ENCODE results near the gene SSBP4. TPM values are rescaled to one million over a fixed set of nuclear protein-coding genes. Genes with fewer than 3 reads are reported as not detected.

SSBP4 gene
- total and polyA plus RNA-seq, 2 of the 8 experiments (the other 6 are each of a cell fraction or from before 2014, with no cell fraction given) = 26.4 to 33.7 TPM

DNA sequence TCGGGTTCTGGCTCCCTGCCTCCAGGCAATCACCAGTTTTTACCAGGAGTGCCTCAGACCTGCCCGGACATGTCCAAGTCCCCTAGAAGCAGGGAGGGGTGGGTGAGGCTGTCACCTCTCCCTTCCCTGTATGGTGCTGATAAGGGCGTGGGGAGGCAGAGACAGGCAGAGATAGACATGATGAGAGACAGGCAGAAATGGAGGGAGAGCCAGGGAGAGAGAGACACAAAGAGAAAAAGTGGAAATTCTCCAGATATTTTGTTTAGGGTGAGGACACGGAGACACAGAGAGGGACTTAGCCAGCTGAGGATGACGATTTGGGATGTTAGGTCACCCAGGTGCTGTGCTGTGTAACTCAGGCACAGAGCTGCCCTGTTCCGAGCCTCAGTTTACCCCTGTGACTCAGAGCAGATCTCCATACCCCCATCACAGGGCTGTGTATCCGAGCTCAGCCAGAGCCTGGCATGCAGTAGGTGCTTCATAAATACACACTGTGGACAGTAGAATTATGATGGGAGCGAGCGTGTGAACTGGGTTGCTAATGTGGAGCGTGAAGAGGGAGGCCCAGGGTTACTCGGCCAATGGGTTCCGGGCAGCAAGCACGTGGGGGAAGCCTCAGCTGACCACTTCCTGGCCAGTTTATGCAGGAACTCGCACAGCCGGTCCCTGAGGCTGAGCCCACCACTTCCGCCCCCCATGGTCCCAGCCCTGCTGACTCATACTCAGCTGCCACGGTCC, 45.1 kb upstream of the SSBP4 start (continued):
- TF ChIP-seq TAF7 (optimal IDR thresholded peaks at IDR 0.05; ENCODE audit: borderline replicate concordance, low read depth, low read length) = no peak
- no peak for TF ChIP-seq RFX5 (IDR thresholded peaks at IDR 0.05; ENCODE audit: borderline replicate concordance, low read depth, low read length)
- TF ChIP-seq CREB1 (IDR thresholded peaks at IDR 0.05) = 0 out of 2 replicates have a peak, but pooled peaks have one; percentile 13
- no peak for TF ChIP-seq TAF1 (IDR thresholded peaks at IDR 0.05; ENCODE audit: low read depth, low read length)
- TF ChIP-seq SAP30 (IDR thresholded peaks at IDR 0.05; ENCODE audit: insufficient read depth, insufficient replicate concordance, low read length) = no peak
- peak; percentile 81; the same call in 1 of the 2 replicates for TF ChIP-seq TCF12 (IDR thresholded peaks at IDR 0.05; ENCODE audit: low read depth, low read length)
- TF ChIP-seq, protein P1, sequence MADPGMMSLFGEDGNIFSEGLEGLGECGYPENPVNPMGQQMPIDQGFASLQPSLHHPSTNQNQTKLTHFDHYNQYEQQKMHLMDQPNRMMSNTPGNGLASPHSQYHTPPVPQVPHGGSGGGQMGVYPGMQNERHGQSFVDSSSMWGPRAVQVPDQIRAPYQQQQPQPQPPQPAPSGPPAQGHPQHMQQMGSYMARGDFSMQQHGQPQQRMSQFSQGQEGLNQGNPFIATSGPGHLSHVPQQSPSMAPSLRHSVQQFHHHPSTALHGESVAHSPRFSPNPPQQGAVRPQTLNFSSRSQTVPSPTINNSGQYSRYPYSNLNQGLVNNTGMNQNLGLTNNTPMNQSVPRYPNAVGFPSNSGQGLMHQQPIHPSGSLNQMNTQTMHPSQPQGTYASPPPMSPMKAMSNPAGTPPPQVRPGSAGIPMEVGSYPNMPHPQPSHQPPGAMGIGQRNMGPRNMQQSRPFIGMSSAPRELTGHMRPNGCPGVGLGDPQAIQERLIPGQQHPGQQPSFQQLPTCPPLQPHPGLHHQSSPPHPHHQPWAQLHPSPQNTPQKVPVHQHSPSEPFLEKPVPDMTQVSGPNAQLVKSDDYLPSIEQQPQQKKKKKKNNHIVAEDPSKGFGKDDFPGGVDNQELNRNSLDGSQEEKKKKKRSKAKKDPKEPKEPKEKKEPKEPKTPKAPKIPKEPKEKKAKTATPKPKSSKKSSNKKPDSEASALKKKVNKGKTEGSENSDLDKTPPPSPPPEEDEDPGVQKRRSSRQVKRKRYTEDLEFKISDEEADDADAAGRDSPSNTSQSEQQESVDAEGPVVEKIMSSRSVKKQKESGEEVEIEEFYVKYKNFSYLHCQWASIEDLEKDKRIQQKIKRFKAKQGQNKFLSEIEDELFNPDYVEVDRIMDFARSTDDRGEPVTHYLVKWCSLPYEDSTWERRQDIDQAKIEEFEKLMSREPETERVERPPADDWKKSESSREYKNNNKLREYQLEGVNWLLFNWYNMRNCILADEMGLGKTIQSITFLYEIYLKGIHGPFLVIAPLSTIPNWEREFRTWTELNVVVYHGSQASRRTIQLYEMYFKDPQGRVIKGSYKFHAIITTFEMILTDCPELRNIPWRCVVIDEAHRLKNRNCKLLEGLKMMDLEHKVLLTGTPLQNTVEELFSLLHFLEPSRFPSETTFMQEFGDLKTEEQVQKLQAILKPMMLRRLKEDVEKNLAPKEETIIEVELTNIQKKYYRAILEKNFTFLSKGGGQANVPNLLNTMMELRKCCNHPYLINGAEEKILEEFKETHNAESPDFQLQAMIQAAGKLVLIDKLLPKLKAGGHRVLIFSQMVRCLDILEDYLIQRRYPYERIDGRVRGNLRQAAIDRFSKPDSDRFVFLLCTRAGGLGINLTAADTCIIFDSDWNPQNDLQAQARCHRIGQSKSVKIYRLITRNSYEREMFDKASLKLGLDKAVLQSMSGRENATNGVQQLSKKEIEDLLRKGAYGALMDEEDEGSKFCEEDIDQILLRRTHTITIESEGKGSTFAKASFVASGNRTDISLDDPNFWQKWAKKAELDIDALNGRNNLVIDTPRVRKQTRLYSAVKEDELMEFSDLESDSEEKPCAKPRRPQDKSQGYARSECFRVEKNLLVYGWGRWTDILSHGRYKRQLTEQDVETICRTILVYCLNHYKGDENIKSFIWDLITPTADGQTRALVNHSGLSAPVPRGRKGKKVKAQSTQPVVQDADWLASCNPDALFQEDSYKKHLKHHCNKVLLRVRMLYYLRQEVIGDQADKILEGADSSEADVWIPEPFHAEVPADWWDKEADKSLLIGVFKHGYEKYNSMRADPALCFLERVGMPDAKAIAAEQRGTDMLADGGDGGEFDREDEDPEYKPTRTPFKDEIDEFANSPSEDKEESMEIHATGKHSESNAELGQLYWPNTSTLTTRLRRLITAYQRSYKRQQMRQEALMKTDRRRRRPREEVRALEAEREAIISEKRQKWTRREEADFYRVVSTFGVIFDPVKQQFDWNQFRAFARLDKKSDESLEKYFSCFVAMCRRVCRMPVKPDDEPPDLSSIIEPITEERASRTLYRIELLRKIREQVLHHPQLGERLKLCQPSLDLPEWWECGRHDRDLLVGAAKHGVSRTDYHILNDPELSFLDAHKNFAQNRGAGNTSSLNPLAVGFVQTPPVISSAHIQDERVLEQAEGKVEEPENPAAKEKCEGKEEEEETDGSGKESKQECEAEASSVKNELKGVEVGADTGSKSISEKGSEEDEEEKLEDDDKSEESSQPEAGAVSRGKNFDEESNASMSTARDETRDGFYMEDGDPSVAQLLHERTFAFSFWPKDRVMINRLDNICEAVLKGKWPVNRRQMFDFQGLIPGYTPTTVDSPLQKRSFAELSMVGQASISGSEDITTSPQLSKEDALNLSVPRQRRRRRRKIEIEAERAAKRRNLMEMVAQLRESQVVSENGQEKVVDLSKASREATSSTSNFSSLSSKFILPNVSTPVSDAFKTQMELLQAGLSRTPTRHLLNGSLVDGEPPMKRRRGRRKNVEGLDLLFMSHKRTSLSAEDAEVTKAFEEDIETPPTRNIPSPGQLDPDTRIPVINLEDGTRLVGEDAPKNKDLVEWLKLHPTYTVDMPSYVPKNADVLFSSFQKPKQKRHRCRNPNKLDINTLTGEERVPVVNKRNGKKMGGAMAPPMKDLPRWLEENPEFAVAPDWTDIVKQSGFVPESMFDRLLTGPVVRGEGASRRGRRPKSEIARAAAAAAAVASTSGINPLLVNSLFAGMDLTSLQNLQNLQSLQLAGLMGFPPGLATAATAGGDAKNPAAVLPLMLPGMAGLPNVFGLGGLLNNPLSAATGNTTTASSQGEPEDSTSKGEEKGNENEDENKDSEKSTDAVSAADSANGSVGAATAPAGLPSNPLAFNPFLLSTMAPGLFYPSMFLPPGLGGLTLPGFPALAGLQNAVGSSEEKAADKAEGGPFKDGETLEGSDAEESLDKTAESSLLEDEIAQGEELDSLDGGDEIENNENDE (IDR thresholded peaks at IDR 0.05; ENCODE audit: insufficient replicate concordance, low read length) = no peak
- peak; percentile 34 for TF ChIP-seq ASH2L (IDR thresholded peaks at IDR 0.05; ENCODE audit: low read length)
- TF ChIP-seq RXRA (IDR thresholded peaks at IDR 0.05; ENCODE audit: insufficient read depth, low read depth, low read length) = 0 out of 2 replicates have a peak, but pooled peaks have one; percentile 33
- TF ChIP-seq SIN3A (conservative IDR thresholded peaks at IDR 0.05 in 1 of 2, IDR thresholded peaks at IDR 0.05 in 1 of 2; ENCODE audit: low read depth in 1 of 2, low read length in 2 of 2) = peak in 1 of 2 experiments; percentile 62; a peak in 1 of 4 replicates

Measured in H1 (cell line).